OCI-LY7 (cell line): Measurements from ENCODE around the gene ADARB2. TPM values are rescaled to one million over a fixed set of nuclear protein-coding genes. Genes with fewer than 3 reads are reported as not detected.

Experiments
- BruUV-seq: library from RNA; stranded (reverse); fragments of 400-500 nt; replicated peaks from 2 replicates; lab custom pipeline; 2021; lab: Mats Ljungman, UMichigan
- CTCF ChIA-PET: fragments of 300-600 bp; sonication (Branson Sonifier 250); formaldehyde crosslinking; loops from one replicate; lab custom pipeline; 2022; ENCODE audit warnings: antibody characterized with exemption; ENCODE audit not compliant: unreplicated experiment; lab: Charles Lee
- POLR2A ChIA-PET: fragments of 300-600 bp; sonication (Branson Sonifier 250); formaldehyde crosslinking; loops from one replicate; lab custom pipeline; 2022; ENCODE audit warnings: antibody characterized with exemption; lab: Charles Lee
- DNase-seq: peaks from one replicate; pipeline ENCODE4 v3.0.0-alpha.2; 2015; ENCODE audit warnings: low spot score
- H2AFZ ChIP-seq: fragments of 200-600 bp; sonication (generic), shearing (Covaris generic); 2 replicates; pipeline ENCODE4 v1.6.1; 2014; ENCODE audit warnings: mild to moderate bottlenecking, antibody characterized with exemption, low read length, moderate library complexity
- H3K27ac ChIP-seq: fragments of 200-600 bp; sonication (generic); 2 replicates; pipeline ENCODE4 v1.5.1; 2014; ENCODE audit warnings: mixed run types, low read depth, mild to moderate bottlenecking, moderate library complexity, low read length, inconsistent platforms; ENCODE audit not compliant: poor library complexity, severe bottlenecking
- H3K36me3 ChIP-seq: fragments of 200-600 bp; sonication (generic); 2 replicates; pipeline ENCODE4 v1.6.1; 2014; ENCODE audit warnings: mild to moderate bottlenecking, antibody characterized with exemption, low read length, moderate library complexity, mixed read lengths; ENCODE audit not compliant: insufficient read depth
- H3K4me1 ChIP-seq: fragments of 200-600 bp; sonication (generic); 2 replicates; pipeline ENCODE4 v1.5.1; 2014; ENCODE audit warnings: mild to moderate bottlenecking, low read length; ENCODE audit not compliant: insufficient read depth, poor library complexity, severe bottlenecking
- H3K4me2 ChIP-seq: fragments of 200-600 bp; sonication (generic); 2 replicates; pipeline ENCODE4 v1.6.1; 2014; ENCODE audit warnings: mild to moderate bottlenecking, low read length
- H3K4me3 ChIP-seq: fragments of 200-600 bp; sonication (generic); 2 replicates; pipeline ENCODE4 v1.5.1; 2014; ENCODE audit warnings: mild to moderate bottlenecking, low read depth, low read length; ENCODE audit not compliant: poor library complexity, severe bottlenecking
- H3K79me2 ChIP-seq: fragments of 200-600 bp; sonication (generic); 2 replicates; pipeline ENCODE4 v1.6.1; 2016; ENCODE audit warnings: low read depth, mild to moderate bottlenecking, low read length, moderate library complexity, mixed read lengths; ENCODE audit not compliant: insufficient read depth
- H3K9me2 ChIP-seq: fragments of 200-600 bp; sonication (generic); 2 replicates; pipeline ENCODE4 v1.6.1; 2016; ENCODE audit warnings: mild to moderate bottlenecking, low read length, mixed read lengths; ENCODE audit not compliant: insufficient read depth
- H3K9me3 ChIP-seq: fragments of 200-600 bp; sonication (generic); 2 replicates; pipeline ENCODE4 v1.6.1; 2014; ENCODE audit warnings: mild to moderate bottlenecking, mixed run types, low read length, mixed read lengths
- H4K20me1 ChIP-seq: fragments of 200-600 bp; sonication (generic); 2 replicates; pipeline ENCODE4 v1.6.1; 2014; ENCODE audit warnings: mild to moderate bottlenecking, antibody characterized with exemption, low read length, moderate library complexity, mixed read lengths; ENCODE audit not compliant: insufficient read depth
- EZH2phosphoT487 ChIP-seq: fragments of 200-600 bp; sonication (generic); IDR thresholded peaks from 2 replicates; pipeline ENCODE4 v1.6.1; 2018; ENCODE audit warnings: low read depth, borderline replicate concordance, mild to moderate bottlenecking, mixed run types, antibody characterized with exemption, low read length, moderate library complexity, mixed read lengths
- intact Hi-C: fragments of 100-400 bp; cut with micrococcal nuclease; formaldehyde crosslinking; loops from one replicate; pipeline ENCODE4 v1.10.0; 2022; ENCODE audit not compliant: unreplicated experiment
- total RNA-seq, 2 experiments: library from RNA; depleted of rRNA in 1 of 2; stranded (reverse); fragments of >200 nt in 1 of 2; shearing (Covaris generic) in 1 of 2; gene quantifications; 2 replicates each; pipeline ENCODE4 v1.2.3, GENCODE V29; 2014 to 2022
- TF ChIP-seq, protein P1 (sequence below): fragments of 200-600 bp; sonication (generic); conservative IDR thresholded peaks from 2 replicates; pipeline ENCODE4 v1.5.1; 2014; ENCODE audit warnings: mild to moderate bottlenecking, antibody characterized with exemption, low read length, moderate library complexity, mixed read lengths

Gene ADARB2
- total RNA-seq, 2 experiments from 2014 or later: 0.03 TPM; not detected in 1

DNA sequence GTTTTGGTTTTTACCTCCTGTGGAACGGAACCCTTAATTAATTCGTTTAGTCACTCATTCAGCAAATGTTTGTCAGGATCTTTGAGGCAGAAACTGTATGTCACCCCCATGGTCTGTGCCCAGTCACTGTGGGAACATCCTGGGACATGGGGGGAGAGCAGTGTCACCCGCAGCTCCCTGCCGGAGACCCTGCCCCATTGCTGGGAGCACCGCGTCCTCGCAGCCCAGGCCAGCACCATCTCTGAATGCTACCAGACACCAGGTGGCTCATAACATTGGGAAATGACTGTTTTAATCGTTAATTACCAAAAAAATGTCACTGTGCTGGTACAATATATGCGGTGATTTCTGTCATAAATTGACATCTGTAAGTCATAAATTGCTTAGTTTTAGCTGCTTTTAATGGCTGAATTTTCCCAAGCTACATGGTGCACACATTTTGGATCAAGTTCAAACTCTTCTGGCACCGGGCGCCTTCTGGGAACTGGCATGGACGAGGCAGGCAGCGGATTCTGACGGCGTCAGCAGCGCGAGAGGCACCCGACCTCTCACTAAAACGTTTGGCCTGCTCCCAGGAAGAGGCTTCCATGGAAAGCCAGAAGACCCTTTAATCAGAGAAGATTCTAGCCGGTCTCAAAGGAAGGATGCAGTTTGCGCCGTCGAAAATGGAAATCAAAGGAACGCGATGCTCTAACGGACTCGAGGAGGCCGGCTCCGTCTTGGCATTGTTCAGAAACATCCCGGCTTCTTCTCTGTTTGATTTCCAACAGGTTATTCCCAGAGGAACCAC, 184.2 kb downstream of the ADARB2 start:
- intact Hi-C loops: no loop called here
- BruUV-seq: no TSS peak
- H4K20me1 ChIP-seq: no peaks in the 10 kb centered on the region
- TF ChIP-seq EZH2phosphoT487: no peak
- TF ChIP-seq, protein P1, sequence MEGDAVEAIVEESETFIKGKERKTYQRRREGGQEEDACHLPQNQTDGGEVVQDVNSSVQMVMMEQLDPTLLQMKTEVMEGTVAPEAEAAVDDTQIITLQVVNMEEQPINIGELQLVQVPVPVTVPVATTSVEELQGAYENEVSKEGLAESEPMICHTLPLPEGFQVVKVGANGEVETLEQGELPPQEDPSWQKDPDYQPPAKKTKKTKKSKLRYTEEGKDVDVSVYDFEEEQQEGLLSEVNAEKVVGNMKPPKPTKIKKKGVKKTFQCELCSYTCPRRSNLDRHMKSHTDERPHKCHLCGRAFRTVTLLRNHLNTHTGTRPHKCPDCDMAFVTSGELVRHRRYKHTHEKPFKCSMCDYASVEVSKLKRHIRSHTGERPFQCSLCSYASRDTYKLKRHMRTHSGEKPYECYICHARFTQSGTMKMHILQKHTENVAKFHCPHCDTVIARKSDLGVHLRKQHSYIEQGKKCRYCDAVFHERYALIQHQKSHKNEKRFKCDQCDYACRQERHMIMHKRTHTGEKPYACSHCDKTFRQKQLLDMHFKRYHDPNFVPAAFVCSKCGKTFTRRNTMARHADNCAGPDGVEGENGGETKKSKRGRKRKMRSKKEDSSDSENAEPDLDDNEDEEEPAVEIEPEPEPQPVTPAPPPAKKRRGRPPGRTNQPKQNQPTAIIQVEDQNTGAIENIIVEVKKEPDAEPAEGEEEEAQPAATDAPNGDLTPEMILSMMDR: no peak
- H3K4me2 ChIP-seq: no peak overlapping the region
- H3K4me3 ChIP-seq: no peak overlapping the region
- H3K27ac ChIP-seq: no peak overlapping the region
- CTCF ChIA-PET: no interaction called here
- no peaks in the 10 kb centered on the region for H3K9me2 ChIP-seq
- H2AFZ ChIP-seq: no peak overlapping the region
- H3K79me2 ChIP-seq: no peaks in the 10 kb centered on the region
- no peak for DNase-seq
- peaks cover 5% of the 10 kb centered on the region for H3K4me1 ChIP-seq
- H3K36me3 ChIP-seq: no peaks in the 10 kb centered on the region
- POLR2A ChIA-PET: interaction anchor here (1.0 kb wide), 1 partner anchor 44 kb away, joined by 5 read pairs; no protein-coding TSS in a partner anchor
- H3K9me3 ChIP-seq: no peaks in the 10 kb centered on the region

- no peak overlapping the region for H2AFZ ChIP-seq
- no peaks in the 10 kb centered on the region for H3K36me3 ChIP-seq
- no peak overlapping the region for H3K27ac ChIP-seq
- TF ChIP-seq, protein P1: no peak
- no peak for TF ChIP-seq EZH2phosphoT487
- ChIA-PET POLR2A (interaction anchor here (1.0 kb wide), 1 partner anchor 43 kb away, joined by 5 read pairs; no protein-coding TSS in a partner anchor), CTCF (no interaction called here)
- H4K20me1 ChIP-seq: no peaks in the 10 kb centered on the region
- intact Hi-C loops: no loop called here
- H3K9me2 ChIP-seq: no peaks in the 10 kb centered on the region
- DNase-seq: no peak
- H3K4me3 ChIP-seq: no peak overlapping the region
- no TSS peak for BruUV-seq
- H3K4me2 ChIP-seq: no peak overlapping the region
- H3K9me3 ChIP-seq: no peaks in the 10 kb centered on the region
- no peaks in the 10 kb centered on the region for H3K79me2 ChIP-seq
- peaks cover 5% of the 10 kb centered on the region for H3K4me1 ChIP-seq
Measured at GRCh38 chr10:1552406-1552805, 184.9 kb downstream of the ADARB2 start.
